ENCODE measurements around the gene POGK. TPM values are rescaled to one million over a fixed set of nuclear protein-coding genes. Genes with fewer than 3 reads are reported as not detected.

Gene POGK
- polyA plus RNA-seq, 1 donor (not counting 4 experiments of a cell fraction or from before 2014, with no cell fraction given): 14.7 TPM

DNA sequence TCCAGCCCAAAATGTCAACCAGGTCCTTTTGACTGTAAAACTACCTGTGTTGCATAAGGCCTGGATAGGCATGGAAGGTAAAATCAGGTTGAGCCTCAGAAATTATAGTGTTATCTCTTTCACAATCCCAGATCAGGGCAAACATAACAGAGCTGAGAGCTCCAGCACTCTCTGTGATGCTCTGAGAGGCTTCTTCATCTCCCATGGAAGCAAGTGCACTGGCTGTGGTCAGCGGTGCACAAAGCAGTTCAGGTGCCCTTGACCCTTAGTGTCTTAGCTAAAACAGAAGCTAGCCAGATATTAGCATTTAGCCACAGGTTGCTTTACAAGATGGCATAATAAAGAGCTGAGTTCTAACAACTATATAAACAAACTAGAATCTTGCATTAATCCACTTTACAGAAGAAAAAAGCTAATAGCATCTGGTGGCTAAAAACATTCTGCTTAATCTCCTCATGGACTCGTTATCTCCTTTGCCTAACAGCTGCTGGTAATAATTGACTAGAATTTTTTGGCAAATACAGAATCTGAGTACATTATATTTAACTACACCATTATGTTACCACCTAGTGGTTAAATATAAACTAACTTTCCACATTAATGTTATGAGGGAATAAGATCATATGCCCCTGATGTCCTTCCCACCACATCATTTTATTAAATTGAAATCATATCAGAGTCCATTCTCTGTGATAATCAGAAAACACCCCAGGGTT lies 25.6 kb upstream of the POGK start:
- Histone ChIP-seq H2AFZ (ENCODE audit: control insufficient read depth, low read length) (no peak overlapping the region), H4K20me1 (ENCODE audit: control insufficient read depth, extremely low read depth, insufficient read depth, low read length) (no peaks in the 10 kb centered on the region), H3K79me2 (ENCODE audit: control insufficient read depth, insufficient read depth, low read length) (no peaks in the 10 kb centered on the region), H3K27ac (ENCODE audit: control insufficient read depth, insufficient read depth, low read length) (no peak overlapping the region), H3K9ac (ENCODE audit: control insufficient read depth, extremely low read depth, insufficient read depth, low read length) (no peak overlapping the region), H3K4me3 (ENCODE audit: control insufficient read depth in 2 of 3, extremely low read depth in 1 of 3, insufficient read depth in 2 of 3, low read depth in 1 of 3, low read length in 3 of 3) (no peak overlapping the region), H3K4me1 (ENCODE audit: control insufficient read depth, extremely low read depth, insufficient read depth, low read length) (no peaks in the 10 kb centered on the region), H3K4me2 (ENCODE audit: control insufficient read depth, extremely low read depth, insufficient read depth, low read depth, low read length) (no peak overlapping the region), H3K9me1 (ENCODE audit: control insufficient read depth, extremely low read depth, insufficient read depth, low read length) (no peaks in the 10 kb centered on the region), H3K9me3 (ENCODE audit: control insufficient read depth, low read depth, low read length) (no peaks in the 10 kb centered on the region), H3K27me3 (ENCODE audit: control insufficient read depth, extremely low read depth, insufficient read depth, low read length) (no peaks in the 10 kb centered on the region), H3K36me3 (ENCODE audit: control insufficient read depth in 2 of 2, extremely low read depth in 1 of 2, insufficient read depth in 2 of 2, low read length in 2 of 2) (no peaks in the 10 kb centered on the region)
- dilution Hi-C loops (cut with MboI; ENCODE audit: extremely low pct_ligation_motif_present, low sequenced_read_pairs): no loop called here
- TF ChIP-seq, protein P1, sequence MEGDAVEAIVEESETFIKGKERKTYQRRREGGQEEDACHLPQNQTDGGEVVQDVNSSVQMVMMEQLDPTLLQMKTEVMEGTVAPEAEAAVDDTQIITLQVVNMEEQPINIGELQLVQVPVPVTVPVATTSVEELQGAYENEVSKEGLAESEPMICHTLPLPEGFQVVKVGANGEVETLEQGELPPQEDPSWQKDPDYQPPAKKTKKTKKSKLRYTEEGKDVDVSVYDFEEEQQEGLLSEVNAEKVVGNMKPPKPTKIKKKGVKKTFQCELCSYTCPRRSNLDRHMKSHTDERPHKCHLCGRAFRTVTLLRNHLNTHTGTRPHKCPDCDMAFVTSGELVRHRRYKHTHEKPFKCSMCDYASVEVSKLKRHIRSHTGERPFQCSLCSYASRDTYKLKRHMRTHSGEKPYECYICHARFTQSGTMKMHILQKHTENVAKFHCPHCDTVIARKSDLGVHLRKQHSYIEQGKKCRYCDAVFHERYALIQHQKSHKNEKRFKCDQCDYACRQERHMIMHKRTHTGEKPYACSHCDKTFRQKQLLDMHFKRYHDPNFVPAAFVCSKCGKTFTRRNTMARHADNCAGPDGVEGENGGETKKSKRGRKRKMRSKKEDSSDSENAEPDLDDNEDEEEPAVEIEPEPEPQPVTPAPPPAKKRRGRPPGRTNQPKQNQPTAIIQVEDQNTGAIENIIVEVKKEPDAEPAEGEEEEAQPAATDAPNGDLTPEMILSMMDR (optimal IDR thresholded peaks at IDR 0.05 in 1 of 3, IDR thresholded peaks at IDR 0.05 in 1 of 3, conservative IDR thresholded peaks at IDR 0.05 in 1 of 3; ENCODE audit: extremely low read depth in 1 of 3, insufficient read depth in 2 of 3, low read length in 3 of 3): no peak
- no peak for TF ChIP-seq EZH2 (IDR thresholded peaks at IDR 0.05; ENCODE audit: low read length)
- no peak for FAIRE-seq
- no peak for DNase-seq (ENCODE audit: low read depth, low spot score)

- no peak overlapping the region for H2AFZ ChIP-seq (ENCODE audit: control insufficient read depth, low read length)
- H3K36me3 ChIP-seq (ENCODE audit: control insufficient read depth in 2 of 2, extremely low read depth in 1 of 2, insufficient read depth in 2 of 2, low read length in 2 of 2): no peaks in the 10 kb centered on the region
- no peak overlapping the region for H3K4me2 ChIP-seq (ENCODE audit: control insufficient read depth, extremely low read depth, insufficient read depth, low read depth, low read length)
- no peaks in the 10 kb centered on the region for H4K20me1 ChIP-seq (ENCODE audit: control insufficient read depth, extremely low read depth, insufficient read depth, low read length)
- no peak overlapping the region for H3K9ac ChIP-seq (ENCODE audit: control insufficient read depth, extremely low read depth, insufficient read depth, low read length)
- FAIRE-seq (no peak), DNase-seq (ENCODE audit: low read depth, low spot score) (no peak)
- no peaks in the 10 kb centered on the region for H3K27me3 ChIP-seq (ENCODE audit: control insufficient read depth, extremely low read depth, insufficient read depth, low read length)
- no peak overlapping the region for H3K27ac ChIP-seq (ENCODE audit: control insufficient read depth, insufficient read depth, low read length)
- no peaks in the 10 kb centered on the region for H3K4me1 ChIP-seq (ENCODE audit: control insufficient read depth, extremely low read depth, insufficient read depth, low read length)
- H3K9me3 ChIP-seq (ENCODE audit: control insufficient read depth, low read depth, low read length): no peaks in the 10 kb centered on the region
- H3K9me1 ChIP-seq (ENCODE audit: control insufficient read depth, extremely low read depth, insufficient read depth, low read length): no peaks in the 10 kb centered on the region
- H3K4me3 ChIP-seq (ENCODE audit: control insufficient read depth in 2 of 3, extremely low read depth in 1 of 3, insufficient read depth in 2 of 3, low read depth in 1 of 3, low read length in 3 of 3): no peak overlapping the region
- dilution Hi-C loops (cut with MboI; ENCODE audit: extremely low pct_ligation_motif_present, low sequenced_read_pairs): no loop called here
- TF ChIP-seq EZH2 (IDR thresholded peaks at IDR 0.05; ENCODE audit: low read length): no peak
- TF ChIP-seq, protein P1 (optimal IDR thresholded peaks at IDR 0.05 in 1 of 3, IDR thresholded peaks at IDR 0.05 in 1 of 3, conservative IDR thresholded peaks at IDR 0.05 in 1 of 3; ENCODE audit: extremely low read depth in 1 of 3, insufficient read depth in 2 of 3, low read length in 3 of 3): no peak
- H3K79me2 ChIP-seq (ENCODE audit: control insufficient read depth, insufficient read depth, low read length): no peaks in the 10 kb centered on the region
These were observed 24.7 kb upstream of the POGK start for GRCh38 chr1:166814611-166815010.

All from keratinocyte (primary cell).